ENCODE data around the gene FRAT2.

Gene FRAT2

GRCh38 chr10:97336446-97336845 lies 1.9 kb upstream of the FRAT2 start:
- peak overlapping the region; percentile 53 to 66 for H3K27ac ChIP-seq (ENCODE audit: low read depth in 2 of 2, low read length in 2 of 2)
- H3K4me1 ChIP-seq (ENCODE audit: control insufficient read depth in 2 of 2, insufficient read depth in 2 of 2, low read length in 2 of 2), result peaks cover 22 to 30% of the 10 kb centered on the region in 2 donors
- H3K9me3 ChIP-seq (ENCODE audit: control insufficient read depth in 2 of 2, low read length in 2 of 2), result no peaks in the 10 kb centered on the region
- H3K27me3 ChIP-seq (ENCODE audit: control insufficient read depth in 2 of 2, insufficient read depth in 2 of 2, low read length in 2 of 2), result no peaks in the 10 kb centered on the region
- peak overlapping the region in 1 of 2 donors; percentile 19 for H3K9ac ChIP-seq (ENCODE audit: low read depth in 1 of 2, low read length in 2 of 2)
- H3K36me3 ChIP-seq (ENCODE audit: control insufficient read depth in 2 of 2, insufficient read depth in 2 of 2, low read length in 2 of 2), result no peaks in the 10 kb centered on the region
- no peak overlapping the region for H3K4me3 ChIP-seq (ENCODE audit: low read length in 2 of 2)

- Histone ChIP-seq H3K36me3 (ENCODE audit: control insufficient read depth in 2 of 2, insufficient read depth in 2 of 2, low read length in 2 of 2) (peaks cover 0 to 2% of the 10 kb centered on the region in 2 donors), H3K4me1 (ENCODE audit: control insufficient read depth in 2 of 2, insufficient read depth in 2 of 2, low read length in 2 of 2) (peaks cover 26 to 35% of the 10 kb centered on the region in 2 donors), H3K27me3 (ENCODE audit: control insufficient read depth in 2 of 2, insufficient read depth in 2 of 2, low read length in 2 of 2) (no peaks in the 10 kb centered on the region), H3K27ac (ENCODE audit: low read depth in 2 of 2, low read length in 2 of 2) (peak overlapping the region; percentile 53 to 66), H3K9me3 (ENCODE audit: control insufficient read depth in 2 of 2, low read length in 2 of 2) (no peaks in the 10 kb centered on the region), H3K9ac (ENCODE audit: low read depth in 1 of 2, low read length in 2 of 2) (no peak overlapping the region), H3K4me3 (ENCODE audit: low read length in 2 of 2) (no peak overlapping the region)
These were observed 1.5 kb upstream of the FRAT2 start for GRCh38 chr10:97336006-97336405.

- Histone ChIP-seq H3K27ac (ENCODE audit: low read depth in 2 of 2, low read length in 2 of 2) (peak overlapping the region; percentile 91 to 94), H3K9ac (ENCODE audit: low read depth in 1 of 2, low read length in 2 of 2) (peak overlapping the region; percentile 34 to 94), H3K4me3 (ENCODE audit: low read length in 2 of 2) (peak overlapping the region; percentile 89 to 91), H3K36me3 (ENCODE audit: control insufficient read depth in 2 of 2, insufficient read depth in 2 of 2, low read length in 2 of 2) (peaks cover 0 to 2% of the 10 kb centered on the region in 2 donors), H3K9me3 (ENCODE audit: control insufficient read depth in 2 of 2, low read length in 2 of 2) (no peaks in the 10 kb centered on the region), H3K27me3 (ENCODE audit: control insufficient read depth in 2 of 2, insufficient read depth in 2 of 2, low read length in 2 of 2) (no peaks in the 10 kb centered on the region), H3K4me1 (ENCODE audit: control insufficient read depth in 2 of 2, insufficient read depth in 2 of 2, low read length in 2 of 2) (peaks cover 28 to 37% of the 10 kb centered on the region in 2 donors)
These were observed 675 bp upstream of the FRAT2 start for GRCh38 chr10:97335188-97335619.

- peaks cover 40 to 50% of the 10 kb centered on the region in 2 donors for H3K4me1 ChIP-seq (ENCODE audit: control insufficient read depth in 2 of 2, insufficient read depth in 2 of 2, low read length in 2 of 2)
- peaks cover 0 to 2% of the 10 kb centered on the region in 2 donors for H3K36me3 ChIP-seq (ENCODE audit: control insufficient read depth in 2 of 2, insufficient read depth in 2 of 2, low read length in 2 of 2)
- peak overlapping the region; percentile 89 to 91 for H3K4me3 ChIP-seq (ENCODE audit: low read length in 2 of 2)
- no peaks in the 10 kb centered on the region for H3K27me3 ChIP-seq (ENCODE audit: control insufficient read depth in 2 of 2, insufficient read depth in 2 of 2, low read length in 2 of 2)
- no peaks in the 10 kb centered on the region for H3K9me3 ChIP-seq (ENCODE audit: control insufficient read depth in 2 of 2, low read length in 2 of 2)
- peak overlapping the region; percentile 91 to 94 for H3K27ac ChIP-seq (ENCODE audit: low read depth in 2 of 2, low read length in 2 of 2)
- H3K9ac ChIP-seq (ENCODE audit: low read depth in 1 of 2, low read length in 2 of 2), result peak overlapping the region; percentile 94 to 97
These were observed 744 bp downstream of the FRAT2 start for GRCh38 chr10:97333601-97334369.

- peaks cover 0 to 2% of the 10 kb centered on the region in 2 donors for H3K36me3 ChIP-seq (ENCODE audit: control insufficient read depth in 2 of 2, insufficient read depth in 2 of 2, low read length in 2 of 2)
- H3K4me1 ChIP-seq (ENCODE audit: control insufficient read depth in 2 of 2, insufficient read depth in 2 of 2, low read length in 2 of 2), result peaks cover 40 to 55% of the 10 kb centered on the region in 2 donors
- peak overlapping the region; percentile 94 to 97 for H3K9ac ChIP-seq (ENCODE audit: low read depth in 1 of 2, low read length in 2 of 2)
- H3K27ac ChIP-seq (ENCODE audit: low read depth in 2 of 2, low read length in 2 of 2), result peak overlapping the region; percentile 91 to 94
- H3K4me3 ChIP-seq (ENCODE audit: low read length in 2 of 2), result peak overlapping the region; percentile 89 to 91
- H3K27me3 ChIP-seq (ENCODE audit: control insufficient read depth in 2 of 2, insufficient read depth in 2 of 2, low read length in 2 of 2), result no peaks in the 10 kb centered on the region
- H3K9me3 ChIP-seq (ENCODE audit: control insufficient read depth in 2 of 2, low read length in 2 of 2), result no peaks in the 10 kb centered on the region
These were observed 1.3 kb downstream of the FRAT2 start for GRCh38 chr10:97333351-97333600.

- H3K27me3 ChIP-seq (ENCODE audit: control insufficient read depth in 2 of 2, insufficient read depth in 2 of 2, low read length in 2 of 2), result no peaks in the 10 kb centered on the region
- H3K9ac ChIP-seq (ENCODE audit: low read depth in 1 of 2, low read length in 2 of 2), result peak overlapping the region; percentile 94 to 97
- no peaks in the 10 kb centered on the region for H3K9me3 ChIP-seq (ENCODE audit: control insufficient read depth in 2 of 2, low read length in 2 of 2)
- peaks cover 40 to 59% of the 10 kb centered on the region in 2 donors for H3K4me1 ChIP-seq (ENCODE audit: control insufficient read depth in 2 of 2, insufficient read depth in 2 of 2, low read length in 2 of 2)
- H3K27ac ChIP-seq (ENCODE audit: low read depth in 2 of 2, low read length in 2 of 2), result peak overlapping the region; percentile 91 to 94
- peak overlapping the region; percentile 89 to 91 for H3K4me3 ChIP-seq (ENCODE audit: low read length in 2 of 2)
- H3K36me3 ChIP-seq (ENCODE audit: control insufficient read depth in 2 of 2, insufficient read depth in 2 of 2, low read length in 2 of 2), result peaks cover 0 to 2% of the 10 kb centered on the region in 2 donors
These were observed 1.8 kb downstream of the FRAT2 start for GRCh38 chr10:97332591-97333350.

- peaks cover 32 to 51% of the 10 kb centered on the region in 2 donors for H3K4me1 ChIP-seq (ENCODE audit: control insufficient read depth in 2 of 2, insufficient read depth in 2 of 2, low read length in 2 of 2)
- H3K27me3 ChIP-seq (ENCODE audit: control insufficient read depth in 2 of 2, insufficient read depth in 2 of 2, low read length in 2 of 2), result no peaks in the 10 kb centered on the region
- no peaks in the 10 kb centered on the region for H3K9me3 ChIP-seq (ENCODE audit: control insufficient read depth in 2 of 2, low read length in 2 of 2)
- no peak overlapping the region for H3K27ac ChIP-seq (ENCODE audit: low read depth in 2 of 2, low read length in 2 of 2)
- peak overlapping the region; percentile 89 to 91 for H3K4me3 ChIP-seq (ENCODE audit: low read length in 2 of 2)
- H3K36me3 ChIP-seq (ENCODE audit: control insufficient read depth in 2 of 2, insufficient read depth in 2 of 2, low read length in 2 of 2), result peaks cover 0 to 2% of the 10 kb centered on the region in 2 donors
- peak overlapping the region in 1 of 2 donors; percentile 94 for H3K9ac ChIP-seq (ENCODE audit: low read depth in 1 of 2, low read length in 2 of 2)
These were observed 3.3 kb downstream of the FRAT2 start for GRCh38 chr10:97331153-97331703.

GRCh38 chr10:97329766-97330165 lies 4.8 kb downstream of the FRAT2 start:
- no peaks in the 10 kb centered on the region for H3K9me3 ChIP-seq (ENCODE audit: control insufficient read depth in 2 of 2, low read length in 2 of 2)
- no peak overlapping the region for H3K9ac ChIP-seq (ENCODE audit: low read depth in 1 of 2, low read length in 2 of 2)
- H3K4me3 ChIP-seq (ENCODE audit: low read length in 2 of 2), result no peak overlapping the region
- peak overlapping the region in 1 of 2 donors; percentile 13 for H3K27ac ChIP-seq (ENCODE audit: low read depth in 2 of 2, low read length in 2 of 2)
- H3K27me3 ChIP-seq (ENCODE audit: control insufficient read depth in 2 of 2, insufficient read depth in 2 of 2, low read length in 2 of 2), result no peaks in the 10 kb centered on the region
- peaks cover 0 to 2% of the 10 kb centered on the region in 2 donors for H3K36me3 ChIP-seq (ENCODE audit: control insufficient read depth in 2 of 2, insufficient read depth in 2 of 2, low read length in 2 of 2)
- H3K4me1 ChIP-seq (ENCODE audit: control insufficient read depth in 2 of 2, insufficient read depth in 2 of 2, low read length in 2 of 2), result peaks cover 25 to 43% of the 10 kb centered on the region in 2 donors

- Histone ChIP-seq H3K9ac (ENCODE audit: low read depth in 1 of 2, low read length in 2 of 2) (peak overlapping the region in 1 of 2 donors; percentile 1), H3K9me3 (ENCODE audit: control insufficient read depth in 2 of 2, low read length in 2 of 2) (no peaks in the 10 kb centered on the region), H3K4me1 (ENCODE audit: control insufficient read depth in 2 of 2, insufficient read depth in 2 of 2, low read length in 2 of 2) (peaks cover 25 to 43% of the 10 kb centered on the region in 2 donors), H3K4me3 (ENCODE audit: low read length in 2 of 2) (no peak overlapping the region), H3K27me3 (ENCODE audit: control insufficient read depth in 2 of 2, insufficient read depth in 2 of 2, low read length in 2 of 2) (no peaks in the 10 kb centered on the region), H3K27ac (ENCODE audit: low read depth in 2 of 2, low read length in 2 of 2) (peak overlapping the region; percentile 45 to 49), H3K36me3 (ENCODE audit: control insufficient read depth in 2 of 2, insufficient read depth in 2 of 2, low read length in 2 of 2) (peaks cover 0 to 2% of the 10 kb centered on the region in 2 donors)
These were observed 5.7 kb downstream of the FRAT2 start for GRCh38 chr10:97328646-97329453.
